Muscle layer of duodenum (tissue), 2 donors: ENCODE results near the gene LYSMD1.

Experiments used
- H3K27ac ChIP-seq: one replicate; pipeline ENCODE4 v1.7.0; 2013; ENCODE audit warnings: mild to moderate bottlenecking, low read length
- H3K27me3 ChIP-seq: one replicate; pipeline ENCODE4 v1.7.0; 2013; ENCODE audit warnings: low read depth, mild to moderate bottlenecking, control low read depth, low read length
- H3K36me3 ChIP-seq, 2 donors: one replicate each; pipeline ENCODE4 v1.7.0; 2013; ENCODE audit warnings: low read length in 2 of 2, control low read depth in 1 of 2, mild to moderate bottlenecking in 1 of 2; ENCODE audit not compliant: insufficient read depth in 2 of 2, control insufficient read depth in 1 of 2
- H3K4me1 ChIP-seq, 2 donors: one replicate each; pipeline ENCODE4 v1.7.0; 2013; ENCODE audit warnings: low read length in 2 of 2, mild to moderate bottlenecking in 2 of 2, control low read depth in 1 of 2, moderate library complexity in 1 of 2; ENCODE audit not compliant: insufficient read depth in 2 of 2, control insufficient read depth in 1 of 2
- H3K4me3 ChIP-seq, 2 donors: one replicate each; pipeline ENCODE4 v1.7.0; 2013; ENCODE audit warnings: low read length in 2 of 2, low read depth in 1 of 2, mild to moderate bottlenecking in 1 of 2
- H3K9me3 ChIP-seq, 2 donors: one replicate each; pipeline ENCODE4 v1.7.0; 2013; ENCODE audit warnings: low read length in 2 of 2, control low read depth in 1 of 2, mild to moderate bottlenecking in 1 of 2; ENCODE audit not compliant: control insufficient read depth in 1 of 2
- donor health status: healthy.

The LYSMD1 gene

GRCh38 chr1:151175041-151175741 is 9.5 kb upstream of the LYSMD1 start:
- Histone ChIP-seq H3K4me1 (peaks cover 0 to 4% of the 10 kb centered on the region in 2 donors), H3K36me3 (peaks cover 41 to 55% of the 10 kb centered on the region in 2 donors), H3K4me3 (no peak overlapping the region), H3K27ac (peak overlapping the region; percentile 12), H3K9me3 (no peaks in the 10 kb centered on the region), H3K27me3 (no peaks in the 10 kb centered on the region)

- no peaks in the 10 kb centered on the region for H3K9me3 ChIP-seq
- peaks cover 10 to 16% of the 10 kb centered on the region in 2 donors for H3K4me1 ChIP-seq
- H3K36me3 ChIP-seq: peaks cover 26 to 56% of the 10 kb centered on the region in 2 donors
- H3K27me3 ChIP-seq: no peaks in the 10 kb centered on the region
- H3K27ac ChIP-seq: no peak overlapping the region
- no peak overlapping the region for H3K4me3 ChIP-seq
Observed at GRCh38 chr1:151171190-151171589, 5.5 kb upstream of the LYSMD1 start.

- peak overlapping the region; percentile 94 to 99 for H3K4me3 ChIP-seq
- H3K27ac ChIP-seq: peak overlapping the region; percentile 89
- H3K9me3 ChIP-seq: no peaks in the 10 kb centered on the region
- peaks cover 10 to 24% of the 10 kb centered on the region in 2 donors for H3K4me1 ChIP-seq
- no peaks in the 10 kb centered on the region for H3K27me3 ChIP-seq
- peaks cover 8 to 38% of the 10 kb centered on the region in 2 donors for H3K36me3 ChIP-seq
Observed at GRCh38 chr1:151167116-151167515, 1.4 kb upstream of the LYSMD1 start.

- H3K27me3 ChIP-seq: no peaks in the 10 kb centered on the region
- peaks cover 10 to 24% of the 10 kb centered on the region in 2 donors for H3K4me1 ChIP-seq
- H3K9me3 ChIP-seq: no peaks in the 10 kb centered on the region
- H3K27ac ChIP-seq: peak overlapping the region; percentile 89
- peaks cover 11 to 43% of the 10 kb centered on the region in 2 donors for H3K36me3 ChIP-seq
- H3K4me3 ChIP-seq: peak overlapping the region; percentile 94 to 99
Observed at GRCh38 chr1:151166505-151166956, 829 bp upstream of the LYSMD1 start.

- peaks cover 19 to 46% of the 10 kb centered on the region in 2 donors for H3K36me3 ChIP-seq
- H3K27ac ChIP-seq: peak overlapping the region; percentile 89
- peak overlapping the region; percentile 94 to 99 for H3K4me3 ChIP-seq
- H3K27me3 ChIP-seq: no peaks in the 10 kb centered on the region
- no peaks in the 10 kb centered on the region for H3K9me3 ChIP-seq
- H3K4me1 ChIP-seq: peaks cover 10 to 29% of the 10 kb centered on the region in 2 donors
Observed at GRCh38 chr1:151165281-151165737, 393 bp downstream of the LYSMD1 start.

GRCh38 chr1:151164732-151165280 is 896 bp downstream of the LYSMD1 start:
- peak overlapping the region; percentile 89 for H3K27ac ChIP-seq
- peak overlapping the region; percentile 94 to 99 for H3K4me3 ChIP-seq
- peaks cover 14 to 45% of the 10 kb centered on the region in 2 donors for H3K36me3 ChIP-seq
- no peaks in the 10 kb centered on the region for H3K9me3 ChIP-seq
- peaks cover 10 to 32% of the 10 kb centered on the region in 2 donors for H3K4me1 ChIP-seq
- no peaks in the 10 kb centered on the region for H3K27me3 ChIP-seq

GRCh38 chr1:151159373-151159772 is 6.3 kb downstream of the LYSMD1 start:
- no peaks in the 10 kb centered on the region for H3K9me3 ChIP-seq
- no peaks in the 10 kb centered on the region for H3K27me3 ChIP-seq
- peaks cover 0 to 15% of the 10 kb centered on the region in 2 donors for H3K4me1 ChIP-seq
- no peak overlapping the region for H3K4me3 ChIP-seq
- peaks cover 12 to 48% of the 10 kb centered on the region in 2 donors for H3K36me3 ChIP-seq
- no peak overlapping the region for H3K27ac ChIP-seq

- H3K4me1 ChIP-seq: peaks cover 0 to 10% of the 10 kb centered on the region in 2 donors
- H3K27me3 ChIP-seq: no peaks in the 10 kb centered on the region
- peaks cover 12 to 48% of the 10 kb centered on the region in 2 donors for H3K36me3 ChIP-seq
- no peaks in the 10 kb centered on the region for H3K9me3 ChIP-seq
- no peak overlapping the region for H3K4me3 ChIP-seq
- H3K27ac ChIP-seq: no peak overlapping the region
Observed at GRCh38 chr1:151158751-151159251, 6.9 kb downstream of the LYSMD1 start.

GRCh38 chr1:151158326-151158725 is 7.4 kb downstream of the LYSMD1 start:
- H3K27ac ChIP-seq: no peak overlapping the region

GRCh38 chr1:151157067-151157531 is 8.6 kb downstream of the LYSMD1 start:
- H3K9me3 ChIP-seq: no peaks in the 10 kb centered on the region
- peaks cover 12 to 48% of the 10 kb centered on the region in 2 donors for H3K36me3 ChIP-seq
- peak overlapping the region; percentile 46 for H3K27ac ChIP-seq
- H3K4me1 ChIP-seq: peaks cover 0 to 8% of the 10 kb centered on the region in 2 donors
- no peaks in the 10 kb centered on the region for H3K27me3 ChIP-seq
- H3K4me3 ChIP-seq: peak overlapping the region; percentile 46 to 54

More at GRCh38 chr1:151158326-151158725, 7.4 kb downstream of the LYSMD1 start:
- Histone ChIP-seq H3K4me1 (peaks cover 0 to 8% of the 10 kb centered on the region in 2 donors), H3K36me3 (peaks cover 12 to 48% of the 10 kb centered on the region in 2 donors), H3K9me3 (no peaks in the 10 kb centered on the region), H3K27me3 (no peaks in the 10 kb centered on the region), H3K4me3 (no peak overlapping the region)

- H3K4me1 ChIP-seq: peaks cover 0 to 8% of the 10 kb centered on the region in 2 donors
- H3K36me3 ChIP-seq: peaks cover 9 to 43% of the 10 kb centered on the region in 2 donors
- no peaks in the 10 kb centered on the region for H3K9me3 ChIP-seq
- peak within 1 kb of the TSS; percentile 46 for H3K27ac ChIP-seq
- H3K27me3 ChIP-seq: no peaks in the 10 kb centered on the region
- peak within 1 kb of the TSS; percentile 46 to 54 for H3K4me3 ChIP-seq
Observed at GRCh38 chr1:151156515-151156819, 9.2 kb downstream of the LYSMD1 start, which contains the start of gene TNFAIP8L2. Gene TNFAIP8L2, plus strand, starts transcription at chr1:151156649. Its CDS starts 2,049 bp downstream, at chr1:151158698.
